WI38 (cell line): ENCODE data around the gene BICC1.
"Not testable (repeated sequence)": the region's sequence is repeated elsewhere in the genome, so short reads cannot be mapped to it uniquely, and the experiment has no call there.

ENCODE experiments used
- H3K4me3 ChIP-seq: 2 replicates; pipeline ENCODE4 v1.5.1; 2011; ENCODE audit warnings: low read depth, mild to moderate bottlenecking, control low read depth, low read length
- CTCF ChIP-seq: IDR thresholded peaks from 2 replicates; pipeline ENCODE4 v1.5.1; 2012; ENCODE audit warnings: low read depth, mild to moderate bottlenecking, control low read depth, low read length

The BICC1 gene

GRCh38 chr10:58846856-58847255, 334.2 kb downstream of the BICC1 start:
- no peak for TF ChIP-seq CTCF
- H3K4me3 ChIP-seq: no peak overlapping the region

- TF ChIP-seq CTCF: no peak
- H3K4me3 ChIP-seq: no peak overlapping the region
Measured at GRCh38 chr10:58851606-58852005, 338.9 kb downstream of the BICC1 start.

DNA sequence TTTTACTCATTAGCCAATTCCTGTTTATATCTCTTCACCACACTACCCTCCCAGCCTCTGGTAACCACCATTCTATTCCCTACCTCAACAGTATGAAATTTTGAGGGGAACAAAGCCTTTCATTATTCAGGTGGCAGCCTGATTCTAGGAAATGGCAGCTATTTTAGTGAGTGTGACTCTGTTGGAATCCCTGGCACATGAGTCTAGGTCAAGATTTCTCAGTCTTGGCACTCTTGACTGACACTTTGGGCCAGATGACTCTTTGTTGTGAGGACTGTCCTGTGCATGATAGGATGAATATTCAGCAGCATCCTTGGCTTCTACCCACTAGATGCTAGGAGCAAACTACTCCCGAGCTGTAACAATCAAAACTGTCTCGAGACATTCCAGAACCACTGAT, 341.0 kb downstream of the BICC1 start:
- H3K4me3 ChIP-seq: no peak overlapping the region
- TF ChIP-seq CTCF: no peak

DNA sequence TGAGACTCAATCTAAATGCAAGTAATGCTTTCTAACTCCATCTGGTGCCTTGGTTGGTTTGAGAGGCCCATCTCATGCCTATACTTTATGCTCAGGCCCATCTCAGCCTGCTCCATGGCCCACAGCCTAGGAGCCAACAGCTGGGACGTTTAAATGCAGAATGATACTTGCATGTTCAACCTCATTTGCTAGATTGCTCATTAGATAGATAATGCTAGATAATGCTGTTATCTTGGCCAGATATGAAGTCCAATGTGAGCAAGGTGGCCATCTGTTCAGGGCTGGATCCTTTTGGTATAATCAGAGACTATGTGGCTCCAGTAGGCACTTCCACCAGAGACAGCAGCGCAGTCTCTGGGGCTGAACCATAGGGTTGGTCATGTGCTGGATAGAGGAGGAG, 342.1 kb downstream of the BICC1 start:
- H3K4me3 ChIP-seq: no peak overlapping the region
- no peak for TF ChIP-seq CTCF

- H3K4me3 ChIP-seq: no peak overlapping the region
- TF ChIP-seq CTCF: no peak
Measured at GRCh38 chr10:58856508-58857240, 344.0 kb downstream of the BICC1 start.

GRCh38 chr10:58857251-58857805, 344.7 kb downstream of the BICC1 start:
- no peak for TF ChIP-seq CTCF

GRCh38 chr10:58858123-58858522, 345.5 kb downstream of the BICC1 start:
- not testable (repeated sequence) for H3K4me3 ChIP-seq

More at GRCh38 chr10:58857251-58857805, 344.7 kb downstream of the BICC1 start:
- no peak overlapping the region for H3K4me3 ChIP-seq
